Activated CD4-positive, alpha-beta T cell treated with anti-CD3 and anti-CD28 coated beads for 4 hours (primary cell): ENCODE results near the gene ANKRD45.
"Not testable (repeated sequence)": the region's sequence is repeated elsewhere in the genome, so short reads cannot be mapped to it uniquely, and the experiment has no call there.

Source experiments
- DNase-seq, 2 donors: peaks; one replicate each; pipeline ENCODE4 v3.0.0-alpha.2; 2020

Gene ANKRD45

DNA sequence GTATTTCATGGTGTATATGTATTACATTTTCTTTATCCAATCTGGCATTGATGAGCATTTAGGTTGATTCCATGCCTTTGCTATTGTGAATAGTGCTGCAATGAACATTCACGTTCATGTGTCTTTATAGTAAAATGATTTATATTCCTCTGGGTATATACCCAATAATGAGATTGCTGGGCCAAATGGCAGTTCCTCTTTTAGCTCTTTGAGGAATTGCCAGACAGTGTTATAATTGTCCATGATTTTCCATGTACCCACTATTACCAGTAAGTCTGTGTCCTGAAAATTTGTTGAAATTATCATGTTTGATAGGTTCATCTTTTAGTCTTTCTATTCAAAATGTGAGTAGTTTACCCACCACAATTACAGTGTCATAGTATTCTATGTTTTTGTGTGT lies 101.2 kb downstream of the ANKRD45 start:
- DNase-seq = no peak

DNA sequence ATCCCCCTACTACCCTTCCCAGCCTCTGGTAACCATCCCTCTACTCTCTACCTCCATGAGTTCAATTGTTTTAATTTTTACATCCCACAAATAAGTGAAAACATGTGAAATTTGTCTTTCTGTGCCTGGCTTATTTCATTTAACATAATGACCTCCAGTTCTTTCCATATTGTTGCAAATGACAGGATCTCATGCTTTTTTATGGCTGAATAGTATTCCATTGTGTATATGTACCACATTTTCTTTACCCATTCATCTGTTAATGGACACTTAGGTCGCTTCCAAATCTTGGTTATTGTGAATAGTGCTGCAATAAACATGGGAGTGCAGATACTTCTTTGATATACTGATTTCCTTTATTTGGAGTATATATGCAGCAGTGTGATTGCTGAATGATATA lies 105.8 kb downstream of the ANKRD45 start:
- DNase-seq = not testable (repeated sequence)

DNA sequence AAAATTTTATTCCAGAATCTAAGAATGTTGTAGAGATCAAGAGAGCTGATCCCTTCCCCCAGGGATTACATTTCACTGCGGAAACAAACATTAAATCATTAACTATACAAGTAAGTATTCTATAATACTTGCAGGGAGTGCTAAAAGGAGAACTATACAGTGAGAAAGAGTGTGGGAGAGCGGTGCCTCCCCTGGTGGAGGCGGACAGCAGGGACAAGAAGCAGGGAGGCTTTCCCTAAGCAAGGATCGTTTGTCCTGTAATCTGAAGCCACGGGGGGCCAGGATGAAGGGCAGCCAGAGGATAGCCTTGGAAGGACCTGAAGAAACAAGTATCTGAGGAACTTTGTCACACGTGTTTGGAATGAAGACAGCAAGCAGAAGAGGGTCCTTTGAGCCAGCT lies 106.8 kb downstream of the ANKRD45 start:
- no peak for DNase-seq

GRCh38 chr1:173561263-173561662 lies 108.4 kb downstream of the ANKRD45 start:
- no peak for DNase-seq

DNA sequence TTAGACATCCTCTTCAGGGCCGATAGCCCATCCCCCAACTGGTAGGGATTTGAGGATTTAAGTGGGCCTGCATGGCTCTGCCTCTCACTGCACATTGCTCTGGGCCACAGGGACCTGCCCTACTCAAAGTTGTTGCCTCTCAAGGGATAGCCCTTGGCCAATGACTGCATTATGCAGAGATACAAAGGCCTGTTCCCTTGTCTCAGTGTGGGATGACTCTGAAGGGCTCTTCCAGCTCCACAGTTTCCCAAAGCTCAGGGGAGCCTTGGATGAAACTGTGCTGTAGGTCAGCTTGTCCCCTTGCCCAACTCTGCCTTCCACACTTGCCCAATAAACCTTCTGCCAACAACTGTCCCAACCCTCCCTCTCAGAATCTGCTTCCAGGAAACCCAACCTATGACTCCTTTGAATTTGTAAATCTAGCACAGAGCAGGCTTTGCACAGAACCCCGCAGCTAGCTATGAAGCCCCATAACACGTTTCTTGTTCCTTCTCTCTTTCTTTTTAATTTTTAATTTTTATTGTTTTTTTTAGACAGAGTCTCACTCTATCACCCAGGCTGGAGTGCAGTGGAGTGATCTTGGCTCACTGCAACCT lies 109.3 kb downstream of the ANKRD45 start:
- no peak for DNase-seq
